Umbilical cord (tissue), 2 donors: Measurements from ENCODE around the gene MED8. TPM values are rescaled to one million over a fixed set of nuclear protein-coding genes. Genes with fewer than 3 reads are reported as not detected.

ENCODE experiments used
- DNase-seq: peaks from one replicate; pipeline ENCODE4 v3.0.0-alpha.2; 2015; ENCODE audit warnings: low spot score
- total RNA-seq: library from RNA; depleted of rRNA; stranded (reverse); fragments of >200 nt; gene quantifications from one replicate; pipeline ENCODE4 v1.2.3, GENCODE V29; 2014; ENCODE audit warnings: low replicate concordance; ENCODE audit not compliant: insufficient read depth

MED8 gene, protein sequence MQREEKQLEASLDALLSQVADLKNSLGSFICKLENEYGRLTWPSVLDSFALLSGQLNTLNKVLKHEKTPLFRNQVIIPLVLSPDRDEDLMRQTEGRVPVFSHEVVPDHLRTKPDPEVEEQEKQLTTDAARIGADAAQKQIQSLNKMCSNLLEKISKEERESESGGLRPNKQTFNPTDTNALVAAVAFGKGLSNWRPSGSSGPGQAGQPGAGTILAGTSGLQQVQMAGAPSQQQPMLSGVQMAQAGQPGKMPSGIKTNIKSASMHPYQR
- total RNA-seq: 33.0 TPM

DNA sequence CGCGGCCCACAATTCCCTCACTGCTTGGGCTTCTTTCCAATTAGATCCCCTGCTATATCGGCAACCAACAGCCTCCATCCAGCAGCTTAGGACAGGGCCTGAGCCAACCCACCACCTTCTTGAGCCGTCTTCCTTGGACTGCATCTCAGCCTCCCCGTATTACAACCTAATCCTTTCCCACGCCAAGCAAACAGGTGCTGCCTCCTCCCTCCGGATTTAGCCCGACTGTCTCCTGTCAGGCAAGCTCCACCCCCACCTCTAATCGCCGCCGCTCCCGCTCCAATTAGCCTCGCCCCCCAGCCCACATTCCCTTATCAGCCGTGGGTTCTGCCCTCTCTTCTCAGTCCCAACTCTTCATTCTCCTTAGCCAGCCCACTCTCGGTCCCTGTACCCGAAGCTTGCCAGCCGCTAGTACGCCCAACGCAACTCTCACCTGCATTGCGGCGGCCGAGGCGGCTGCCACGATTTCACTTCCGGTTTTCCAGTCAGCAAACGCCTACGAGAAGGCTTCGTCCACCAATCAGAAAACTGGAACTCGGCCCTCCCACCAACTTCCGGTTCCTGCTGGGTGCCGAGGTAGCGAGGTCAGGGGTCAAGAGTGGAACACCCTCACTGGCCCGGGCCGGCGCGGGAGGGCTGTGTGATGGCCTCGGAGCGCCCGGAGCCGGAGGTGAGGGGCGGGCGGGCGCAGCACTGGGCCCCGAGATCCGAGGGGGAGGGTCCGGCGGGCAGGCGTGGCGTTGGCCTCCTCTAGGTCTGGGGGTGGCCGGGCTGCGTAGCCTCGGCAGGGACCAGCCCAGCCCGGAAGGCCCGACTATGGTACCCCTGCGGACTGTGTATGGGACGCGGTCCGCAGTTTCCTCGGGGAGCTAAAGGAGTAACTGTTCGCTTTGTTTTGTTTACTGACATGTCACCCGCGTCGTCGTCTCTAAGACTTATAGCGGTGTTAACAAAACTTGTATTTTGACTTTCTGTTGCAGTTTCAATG, at the start of gene MED8, which contains the start of gene SZT2:
Gene MED8 (minus strand): TSS at position 475 of the 988 bp plus-strand sequence. CDS start 36 bp downstream, at position 439.
Gene SZT2 (plus strand): TSS at position 574 of the 988 bp plus-strand sequence. CDS start 70 bp downstream, at position 644.
- DNase-seq: peak; percentile 98

DNA sequence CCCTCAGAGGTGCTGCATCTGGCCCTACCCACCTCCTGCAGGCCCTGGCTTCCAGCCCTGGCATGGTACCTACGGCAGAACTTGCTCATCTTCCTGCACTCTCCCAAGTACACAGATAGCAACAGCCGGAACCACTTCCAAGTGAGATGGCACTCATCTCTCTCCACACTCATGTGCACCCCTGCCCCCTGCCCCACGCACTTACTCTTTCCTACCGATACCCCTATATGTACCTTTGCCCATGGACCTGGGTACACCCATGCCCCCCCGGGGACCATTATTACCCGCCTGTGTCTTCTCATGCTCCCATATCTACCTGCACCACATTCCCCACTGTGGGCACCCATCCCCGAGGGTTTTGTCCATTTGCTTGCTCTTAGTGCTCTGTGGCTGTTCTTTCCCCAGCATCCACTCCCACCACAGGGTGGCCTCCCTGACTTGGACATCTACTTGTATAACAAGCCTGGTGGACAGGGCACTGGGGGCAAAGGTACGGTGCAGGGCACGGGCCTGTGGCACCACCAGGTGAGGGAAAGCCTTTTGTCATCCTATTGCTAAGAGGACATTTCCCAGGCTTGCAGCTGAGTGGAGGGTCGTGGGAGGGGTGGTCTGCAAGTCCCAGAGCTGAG, 49.5 kb upstream of the MED8 start:
- DNase-seq: no peak

DNA sequence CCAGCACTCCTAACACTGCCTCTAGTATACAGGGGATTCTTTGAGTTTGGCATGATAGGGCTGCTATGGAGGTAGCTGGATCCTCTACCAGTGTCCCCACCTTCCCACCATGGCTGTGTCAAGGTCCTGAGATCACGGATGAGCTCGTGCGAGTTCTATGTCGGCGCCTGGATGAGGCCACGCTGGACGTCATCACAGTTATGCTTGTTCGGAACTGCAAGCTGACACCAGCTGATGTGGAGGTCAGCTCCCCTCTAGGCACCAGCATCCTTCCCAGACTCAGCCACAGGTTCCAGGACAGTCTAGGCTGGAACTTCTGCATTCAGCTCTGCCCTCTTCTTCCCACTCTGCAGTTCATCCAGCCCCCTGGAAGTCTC, 49.0 kb upstream of the MED8 start:
- no peak for DNase-seq

GRCh38 chr1:43438006-43438405, 48.4 kb upstream of the MED8 start:
- DNase-seq: no peak

DNA sequence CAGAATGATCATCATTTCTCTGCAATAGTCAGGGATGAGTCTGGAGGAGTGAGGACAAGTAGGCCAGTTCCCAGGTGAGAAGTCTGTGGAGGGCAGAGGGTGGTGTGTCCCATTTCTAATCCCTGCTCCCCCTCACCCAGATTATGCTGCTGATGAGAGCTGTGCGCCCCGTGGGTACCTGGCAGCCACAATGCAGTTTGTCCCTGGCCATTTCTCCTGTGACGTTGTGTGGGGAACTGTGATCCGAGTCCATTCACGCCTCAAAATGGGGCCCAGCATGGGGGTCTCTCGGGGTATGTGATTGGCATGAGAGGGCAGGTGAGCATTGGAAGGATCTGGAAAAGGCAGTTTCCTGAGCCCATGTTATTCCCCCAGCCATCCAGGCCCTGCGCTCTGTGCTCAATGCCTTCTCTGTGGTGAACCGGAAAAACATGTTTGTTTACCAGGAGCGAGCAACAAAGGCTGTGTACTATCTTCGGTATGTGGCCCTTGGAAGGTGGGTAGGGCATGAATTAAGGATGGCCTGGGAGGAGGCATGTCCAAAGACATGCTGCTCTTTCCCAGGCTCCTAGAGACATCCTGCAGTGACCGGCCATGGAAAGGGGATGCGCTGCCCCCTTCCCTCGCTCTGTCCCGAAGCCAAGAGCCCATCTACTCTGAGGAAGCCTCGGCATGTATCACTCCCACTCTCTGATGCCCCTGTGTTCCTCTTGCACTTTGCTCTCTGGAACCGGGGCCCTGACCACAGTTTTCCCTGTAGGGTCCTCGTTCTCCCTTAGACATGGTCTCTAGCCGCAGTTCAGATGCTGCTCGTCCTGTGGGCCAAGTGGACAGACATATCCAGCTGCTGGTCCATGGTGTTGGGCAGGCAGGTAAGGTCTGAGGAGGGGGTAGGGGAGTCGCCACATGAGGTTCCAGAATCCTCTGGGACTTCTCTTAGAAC, 47.7 kb upstream of the MED8 start:
- DNase-seq: no peak

GRCh38 chr1:43436371-43436770, 46.8 kb upstream of the MED8 start:
- peak; percentile 63 for DNase-seq

DNA sequence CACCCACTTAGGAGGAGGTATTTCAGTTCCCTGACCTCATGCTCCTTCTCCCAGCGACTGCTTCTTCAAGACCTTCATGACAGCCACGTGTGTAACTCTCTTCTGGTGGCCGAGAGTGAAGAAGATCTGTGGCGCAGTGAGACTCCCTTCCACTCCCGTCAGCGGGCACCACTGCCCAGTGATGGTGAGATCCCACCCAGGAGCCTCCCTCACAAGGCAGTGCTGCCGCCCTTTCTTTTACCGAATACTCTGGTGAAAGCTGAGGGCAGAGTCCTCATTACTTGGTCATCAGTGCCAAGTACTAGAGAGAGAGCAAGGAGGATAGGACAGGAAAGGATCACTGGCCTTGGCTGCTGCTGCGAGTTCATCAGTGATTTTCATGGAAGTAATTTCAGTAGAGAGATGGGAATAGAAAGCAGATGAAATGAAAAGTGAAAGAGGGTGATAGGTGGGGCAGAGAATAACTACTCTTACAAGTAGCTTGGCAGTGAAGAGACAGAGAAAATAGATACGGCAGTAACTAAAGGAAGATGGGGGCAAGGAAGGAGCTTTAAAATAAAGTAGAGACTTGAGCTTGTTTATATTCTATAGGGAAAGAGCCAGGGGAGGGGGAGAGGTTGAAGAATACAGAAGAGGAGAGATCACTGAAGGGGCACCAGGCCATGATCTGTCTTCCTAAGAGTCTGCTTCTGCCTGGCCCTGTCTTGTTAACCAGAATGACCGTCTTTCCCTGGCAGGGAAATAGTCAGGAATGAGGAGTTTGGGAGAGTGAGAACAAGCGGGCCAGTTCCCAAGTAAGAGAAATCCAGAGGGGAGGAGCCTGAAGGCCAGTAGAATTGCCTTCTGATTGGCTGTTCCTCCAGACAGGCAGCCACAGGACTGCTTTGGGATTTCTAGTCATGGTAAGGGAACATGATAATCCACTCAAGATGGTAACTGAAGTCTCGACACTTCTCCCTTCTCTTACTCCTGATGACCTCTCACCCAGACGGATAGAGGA, 45.8 kb upstream of the MED8 start:
- DNase-seq: peak; percentile 86

- no peak for DNase-seq
Measured at GRCh38 chr1:43434256-43434655, 44.7 kb upstream of the MED8 start.

DNA sequence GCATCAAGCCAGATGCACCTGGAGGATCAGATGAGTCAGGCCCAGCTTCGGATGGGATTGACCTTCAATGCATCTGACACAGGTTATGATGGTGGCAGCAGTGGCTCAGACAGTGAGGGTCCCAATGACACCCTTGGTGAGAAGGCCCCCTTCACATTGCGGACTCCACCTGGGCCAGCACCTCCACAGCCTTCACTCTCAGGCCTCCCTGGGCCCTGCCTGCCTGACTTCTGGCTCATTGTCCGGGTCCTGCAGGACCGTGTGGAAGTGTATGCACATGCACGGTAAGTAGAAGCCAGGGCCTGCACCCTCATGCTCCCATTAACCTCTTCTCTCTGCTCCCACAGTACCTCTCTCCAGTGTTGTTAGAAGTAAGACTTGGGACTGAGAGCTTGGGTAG, 43.3 kb upstream of the MED8 start:
- no peak for DNase-seq

DNA sequence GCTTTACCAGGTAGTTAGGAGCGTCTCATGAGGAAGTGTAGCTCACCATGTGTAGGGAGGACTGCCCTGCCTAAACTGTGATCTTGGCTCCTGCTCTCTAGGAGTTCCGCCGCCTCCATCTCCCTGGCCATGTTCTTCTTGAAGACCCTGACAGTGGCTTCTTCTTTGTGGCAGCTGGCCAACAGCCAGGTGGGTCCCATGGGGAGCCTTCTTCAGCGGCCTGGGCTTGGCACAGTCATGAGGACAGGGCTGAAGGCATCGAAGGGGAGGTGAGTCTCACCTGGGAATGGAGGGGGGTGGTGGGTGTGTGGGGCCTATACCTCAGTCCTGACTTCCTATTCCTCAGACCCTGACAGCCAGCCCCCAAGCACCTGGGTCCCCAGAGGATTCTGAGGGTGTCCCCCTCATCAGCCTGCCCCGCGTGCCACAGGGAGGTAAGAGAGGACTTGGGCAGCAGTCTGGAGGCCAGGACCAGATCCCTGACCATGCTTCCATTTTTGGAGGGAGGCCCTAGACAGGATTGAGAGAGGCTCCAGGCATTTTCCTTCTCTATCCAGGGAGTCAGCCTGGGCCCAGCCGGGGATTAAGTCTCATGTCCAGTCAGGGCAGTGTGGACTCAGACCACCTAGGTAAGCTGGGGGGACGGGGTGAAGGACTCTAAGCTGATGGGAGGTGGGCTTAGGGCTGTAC, 42.7 kb upstream of the MED8 start:
- DNase-seq: no peak

DNA sequence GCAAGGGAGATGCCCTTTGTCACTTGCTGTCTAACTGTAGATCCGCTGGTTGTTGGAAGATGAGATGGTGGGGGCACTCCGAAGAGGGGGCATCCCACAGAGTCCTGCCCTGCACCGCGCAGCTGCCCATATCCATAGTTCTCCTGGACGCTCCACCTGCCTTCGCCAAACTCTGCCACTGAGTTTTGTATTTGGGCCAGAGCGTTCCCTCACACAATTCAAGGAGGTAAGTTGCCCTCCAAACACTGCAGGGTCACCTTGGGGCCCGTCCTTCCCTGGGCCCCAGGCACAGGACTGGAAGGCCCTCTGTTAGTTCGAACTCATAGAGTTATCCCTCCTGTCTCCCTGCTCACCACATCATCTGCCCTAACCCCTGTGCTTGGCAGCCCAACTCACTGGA, 42.1 kb upstream of the MED8 start:
- DNase-seq: no peak

DNA sequence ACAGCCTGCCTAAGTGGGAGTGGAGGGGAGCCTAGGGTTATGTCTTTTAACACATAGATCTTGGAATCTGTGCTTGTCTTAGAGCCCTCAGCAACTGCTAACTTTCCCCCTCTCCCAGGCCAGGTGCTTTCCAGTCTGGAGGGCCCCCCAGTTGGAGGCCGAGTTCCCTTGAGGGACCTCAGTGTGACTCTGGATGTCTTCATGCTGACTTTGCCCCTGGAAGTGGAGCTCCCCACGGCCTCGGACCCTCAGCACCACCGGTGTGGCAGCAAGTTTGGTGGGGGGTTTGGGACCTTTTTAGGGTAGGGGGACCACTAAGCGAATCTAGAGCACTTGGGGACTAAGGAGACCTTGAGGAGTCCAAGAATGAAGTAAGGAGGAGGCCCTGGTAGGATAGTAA, 41.2 kb upstream of the MED8 start:
- no peak for DNase-seq

GRCh38 chr1:43427941-43428340, 38.3 kb upstream of the MED8 start:
- DNase-seq: peak; percentile 33

GRCh38 chr1:43427524-43427923, 37.9 kb upstream of the MED8 start:
- DNase-seq: no peak

DNA sequence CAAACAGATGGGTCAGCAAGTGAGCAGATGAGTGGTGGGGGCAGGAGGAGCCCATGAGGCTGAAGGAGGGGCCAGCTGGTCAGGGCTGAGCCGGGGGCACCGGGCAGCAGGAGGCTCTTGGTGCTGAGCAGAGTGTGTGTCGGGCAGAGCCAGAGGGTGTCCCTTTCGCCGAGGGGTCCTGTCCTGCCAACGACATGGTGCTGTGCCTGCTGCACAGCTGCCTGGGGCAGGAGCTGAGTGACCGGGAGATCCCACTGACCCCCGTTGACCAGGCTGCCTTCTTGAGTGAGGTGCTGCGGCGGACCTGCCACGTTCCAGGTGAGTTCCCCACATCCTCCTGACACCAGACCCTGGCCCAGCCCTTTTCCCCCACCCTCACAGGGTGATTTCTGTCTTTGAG, 36.6 kb upstream of the MED8 start:
- no peak for DNase-seq

DNA sequence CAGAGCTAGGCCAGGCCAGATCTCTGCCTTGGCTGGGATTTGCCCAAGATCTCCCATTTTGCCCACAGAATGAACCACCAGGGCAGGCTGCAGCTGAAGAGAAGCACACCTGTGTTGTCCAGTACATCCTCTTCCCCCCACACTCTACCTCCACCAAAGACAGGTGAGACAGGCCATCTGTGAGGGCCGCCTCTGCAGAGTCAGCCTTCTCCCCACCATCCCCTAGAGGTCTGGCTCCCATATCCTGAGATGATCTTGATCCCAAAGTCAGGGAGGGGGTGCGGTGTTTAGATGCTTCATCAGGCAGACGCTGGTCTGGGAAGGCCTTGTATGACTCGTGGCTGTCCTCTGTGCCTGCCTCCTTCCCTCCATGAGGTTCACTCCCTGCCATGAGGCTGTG, 35.4 kb upstream of the MED8 start:
- no peak for DNase-seq

- DNase-seq: no peak
Measured at GRCh38 chr1:43423672-43424550, 34.3 kb upstream of the MED8 start.
